AG09319 (cell line): ENCODE data around the gene RASAL2.
A peak's percentile ranks its signal among the peaks of the same experiment; 100 is the strongest.

ENCODE experiments used
- DNase-seq: peaks from one replicate; pipeline ENCODE4 v3.0.0-alpha.2; 2010; ENCODE audit warnings: low read depth; ENCODE audit errors: extremely low read depth
- TF ChIP-seq, protein P1 (sequence below): IDR thresholded peaks from 2 replicates; pipeline ENCODE4 v1.5.1; 2011; ENCODE audit warnings: low read depth, mild to moderate bottlenecking, inconsistent platforms, low read length, moderate library complexity

The RASAL2 gene

DNA sequence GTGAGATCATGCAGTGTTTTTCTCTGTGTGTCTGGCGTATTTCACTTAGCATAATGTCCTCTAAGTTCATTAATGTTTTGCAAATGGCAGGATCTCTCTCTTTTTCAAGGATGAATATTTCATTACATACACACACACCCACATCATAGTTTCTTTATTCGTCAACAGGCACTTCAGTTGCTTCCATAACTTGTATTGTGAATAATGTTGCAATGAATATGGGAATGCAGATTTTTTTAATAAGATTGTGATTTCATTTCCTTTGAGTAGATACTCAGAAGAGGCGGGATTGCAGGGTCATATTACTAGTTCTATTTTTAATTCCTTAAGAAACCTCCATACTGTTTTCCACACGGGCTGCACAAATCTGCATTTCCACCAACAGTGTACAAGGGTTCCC is 268.8 kb downstream of the RASAL2 start:
- DNase-seq = peak; percentile 27
- TF ChIP-seq, protein P1, sequence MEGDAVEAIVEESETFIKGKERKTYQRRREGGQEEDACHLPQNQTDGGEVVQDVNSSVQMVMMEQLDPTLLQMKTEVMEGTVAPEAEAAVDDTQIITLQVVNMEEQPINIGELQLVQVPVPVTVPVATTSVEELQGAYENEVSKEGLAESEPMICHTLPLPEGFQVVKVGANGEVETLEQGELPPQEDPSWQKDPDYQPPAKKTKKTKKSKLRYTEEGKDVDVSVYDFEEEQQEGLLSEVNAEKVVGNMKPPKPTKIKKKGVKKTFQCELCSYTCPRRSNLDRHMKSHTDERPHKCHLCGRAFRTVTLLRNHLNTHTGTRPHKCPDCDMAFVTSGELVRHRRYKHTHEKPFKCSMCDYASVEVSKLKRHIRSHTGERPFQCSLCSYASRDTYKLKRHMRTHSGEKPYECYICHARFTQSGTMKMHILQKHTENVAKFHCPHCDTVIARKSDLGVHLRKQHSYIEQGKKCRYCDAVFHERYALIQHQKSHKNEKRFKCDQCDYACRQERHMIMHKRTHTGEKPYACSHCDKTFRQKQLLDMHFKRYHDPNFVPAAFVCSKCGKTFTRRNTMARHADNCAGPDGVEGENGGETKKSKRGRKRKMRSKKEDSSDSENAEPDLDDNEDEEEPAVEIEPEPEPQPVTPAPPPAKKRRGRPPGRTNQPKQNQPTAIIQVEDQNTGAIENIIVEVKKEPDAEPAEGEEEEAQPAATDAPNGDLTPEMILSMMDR = no peak

DNA sequence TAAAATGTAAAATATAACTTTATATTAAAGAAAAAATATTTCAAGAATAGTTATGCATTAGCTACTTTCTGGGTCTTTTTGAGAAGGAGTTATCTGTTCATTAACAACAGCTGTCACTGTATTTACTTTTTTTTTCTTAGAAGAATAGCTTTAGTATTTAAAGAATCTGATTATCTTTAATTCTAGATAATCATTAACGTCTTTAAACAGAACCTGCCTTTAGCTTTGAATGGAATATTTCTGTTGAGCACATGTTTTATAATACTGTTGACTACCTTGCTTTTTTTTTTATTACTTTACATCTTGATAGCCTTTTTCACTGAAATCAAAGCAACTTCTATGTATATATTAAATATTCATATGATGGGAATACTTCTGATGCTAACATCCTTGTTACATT is 270.9 kb downstream of the RASAL2 start:
- TF ChIP-seq, protein P1 = no peak
- no peak for DNase-seq

DNA sequence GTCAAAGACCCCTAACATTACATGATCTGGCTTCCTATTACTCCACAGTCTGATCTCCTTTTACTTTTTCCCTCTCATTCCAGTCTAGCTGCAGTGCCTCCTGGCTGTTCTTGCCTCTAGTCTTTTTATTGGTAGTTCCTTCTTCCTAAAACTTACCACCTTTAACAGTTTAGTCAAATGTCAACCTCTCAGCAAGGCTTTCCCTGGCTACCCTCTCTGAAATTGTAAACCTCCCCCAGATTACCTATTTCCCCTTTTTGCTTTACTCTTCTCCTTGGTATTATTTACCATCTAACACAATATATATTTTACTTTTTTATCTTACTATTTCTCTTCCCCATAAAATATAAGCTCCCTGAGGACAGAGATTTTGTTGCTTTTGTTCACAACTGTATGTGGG is 273.2 kb downstream of the RASAL2 start:
- TF ChIP-seq, protein P1 = no peak
- no peak for DNase-seq

DNA sequence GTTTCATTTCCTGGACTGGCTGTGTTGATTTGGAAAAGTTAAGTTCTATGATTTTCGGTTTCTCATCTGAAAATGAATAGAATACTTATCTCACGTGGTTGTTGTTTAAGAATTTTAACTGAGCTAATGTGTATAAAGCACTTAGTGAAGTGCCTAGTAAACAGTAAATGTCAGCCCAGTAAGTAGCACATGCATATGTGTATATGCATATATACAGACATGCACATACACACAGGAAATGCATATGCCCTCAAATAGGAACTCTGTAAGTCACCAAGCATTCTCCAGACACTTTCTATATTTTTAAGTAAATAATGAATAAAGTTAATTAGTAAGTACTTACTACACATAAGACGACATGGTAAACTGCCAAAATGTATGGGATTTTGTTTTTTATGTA is 274.3 kb downstream of the RASAL2 start:
- TF ChIP-seq, protein P1 = no peak
- DNase-seq = no peak

DNA sequence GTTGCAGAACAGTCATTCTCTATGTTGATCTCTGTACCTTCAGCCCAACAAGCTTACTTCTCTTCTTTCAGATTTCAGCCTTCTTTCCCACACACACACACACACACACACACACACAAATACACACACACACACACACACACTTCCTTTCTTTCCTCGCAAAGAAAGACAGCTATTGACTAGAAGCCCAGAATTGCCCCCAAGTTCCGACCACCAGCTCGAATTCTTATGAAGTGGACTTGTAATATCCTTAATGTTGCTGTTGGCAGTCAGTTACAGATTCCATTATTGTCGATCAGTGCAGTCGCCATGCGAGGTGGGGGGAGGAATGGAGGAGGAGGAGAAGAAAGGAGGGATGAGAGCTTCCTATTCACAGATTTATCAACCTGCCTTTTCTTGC is 277.3 kb downstream of the RASAL2 start:
- TF ChIP-seq, protein P1 = no peak
- DNase-seq = peak; percentile 10

DNA sequence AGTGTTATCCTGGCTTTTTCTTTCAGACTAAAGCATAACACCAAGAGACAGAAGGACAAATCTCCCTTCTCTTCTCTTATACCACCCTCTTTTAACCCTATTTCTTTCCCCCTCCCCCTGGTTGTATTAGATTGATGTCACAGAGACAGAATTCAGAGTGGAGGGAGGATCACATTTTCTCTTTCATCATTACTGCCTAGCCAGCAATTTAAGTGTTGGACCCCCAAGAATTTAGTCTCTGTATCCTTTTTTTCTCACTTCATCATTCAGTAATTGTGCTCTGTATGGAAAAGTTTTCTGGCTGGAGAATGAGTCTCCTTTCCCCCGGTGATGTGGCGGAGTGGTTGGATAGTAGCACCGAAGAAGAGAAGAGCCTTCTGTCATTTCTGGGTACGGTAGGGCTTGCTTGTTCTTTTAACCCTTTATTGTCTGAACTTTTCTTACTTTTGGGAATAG is 278.1 kb downstream of the RASAL2 start:
- DNase-seq = no peak
- TF ChIP-seq, protein P1 = no peak

DNA sequence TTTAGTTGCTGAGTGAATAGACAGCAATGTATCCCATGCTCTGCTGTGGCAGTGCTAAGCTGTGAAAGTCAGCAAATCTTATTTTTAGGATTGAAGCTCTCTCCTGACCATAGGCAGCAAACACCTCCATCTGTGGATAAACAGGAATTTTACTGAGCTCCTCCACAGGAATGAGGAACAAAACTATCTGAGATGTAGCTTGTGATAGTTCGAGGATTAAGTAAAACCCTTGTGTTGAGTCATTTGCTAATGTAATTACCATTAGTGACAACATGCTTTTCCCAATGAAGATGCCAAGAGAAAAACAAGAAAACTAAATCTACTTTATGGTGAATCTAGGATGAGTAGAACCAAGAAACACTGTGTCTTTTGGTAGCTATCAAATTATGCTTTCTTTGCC is 280.1 kb downstream of the RASAL2 start:
- TF ChIP-seq, protein P1 = no peak
- no peak for DNase-seq
